Suppressor macrophage (primary cell): ENCODE data around the gene HPSE2.
A peak's percentile ranks its signal among the peaks of the same experiment; 100 is the strongest.

Experiments used
- DNase-seq, 4 experiments: peaks; one replicate each; pipeline ENCODE4 v3.0.0-alpha.2; 2020 to 2022

Gene HPSE2

DNA sequence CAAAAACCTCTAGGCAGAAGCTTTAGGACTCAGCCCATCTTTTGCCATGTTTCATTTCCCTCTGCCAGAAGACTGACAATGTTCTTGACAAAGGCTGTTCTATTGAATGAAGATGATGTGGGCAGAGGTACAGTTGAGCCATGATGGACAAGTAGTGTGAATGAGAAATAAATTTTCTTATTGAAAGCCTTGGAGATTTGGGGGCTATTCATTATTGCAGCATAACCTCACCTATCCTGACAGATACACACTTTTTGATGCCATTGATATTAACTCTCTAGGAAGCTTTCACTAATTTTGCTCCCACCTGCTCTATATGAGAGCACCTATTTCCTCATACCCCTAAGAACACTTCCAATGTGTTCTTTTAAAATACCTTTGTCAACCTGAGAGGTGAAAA, 752.0 kb downstream of the HPSE2 start:
- DNase-seq, result no peak

DNA sequence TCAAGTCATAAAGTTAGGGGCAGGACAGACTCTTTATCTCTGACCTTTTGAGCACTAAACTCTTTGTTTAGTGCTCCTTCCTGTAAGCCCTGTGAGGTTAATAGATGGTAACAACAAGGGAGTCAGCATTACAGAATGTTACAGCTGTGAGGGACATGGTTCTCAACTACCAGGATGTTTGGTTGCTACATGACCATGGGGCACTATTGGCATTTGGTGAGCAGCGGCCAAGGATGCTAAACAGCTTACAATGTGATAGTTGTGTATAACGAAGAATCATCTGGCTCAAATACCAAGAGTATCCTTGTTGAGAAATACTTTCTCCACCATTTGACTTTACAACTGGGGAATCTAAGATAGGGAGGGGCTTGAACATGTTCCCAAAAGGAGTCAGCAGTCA, 753.6 kb downstream of the HPSE2 start:
- DNase-seq, result no peak

DNA sequence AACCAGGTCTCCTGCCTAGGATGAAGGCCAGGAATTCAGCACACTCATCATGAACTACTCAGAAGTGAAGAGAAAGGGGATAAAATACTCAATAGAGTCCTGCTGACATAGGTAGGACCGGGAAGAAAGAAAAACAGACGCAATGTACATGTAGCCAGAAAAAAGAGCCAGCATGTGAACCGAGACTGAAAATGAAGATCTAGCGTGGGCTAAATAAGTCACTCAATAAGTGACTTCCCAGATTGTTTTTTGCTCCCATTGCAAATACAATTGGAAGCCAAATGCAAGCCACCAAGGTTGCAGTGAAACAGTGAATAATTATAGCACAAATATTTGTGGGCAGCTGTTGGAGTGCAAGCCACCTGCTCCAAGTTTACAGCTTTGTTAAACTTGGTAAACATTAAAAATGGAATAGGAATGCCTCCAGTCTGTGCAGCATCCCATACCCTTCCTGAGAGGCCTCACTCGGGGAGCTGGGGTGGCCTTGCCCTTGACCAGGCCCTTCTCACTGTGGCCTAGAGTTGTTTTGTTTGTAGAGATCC, 754.2 kb downstream of the HPSE2 start:
- no peak for DNase-seq

DNA sequence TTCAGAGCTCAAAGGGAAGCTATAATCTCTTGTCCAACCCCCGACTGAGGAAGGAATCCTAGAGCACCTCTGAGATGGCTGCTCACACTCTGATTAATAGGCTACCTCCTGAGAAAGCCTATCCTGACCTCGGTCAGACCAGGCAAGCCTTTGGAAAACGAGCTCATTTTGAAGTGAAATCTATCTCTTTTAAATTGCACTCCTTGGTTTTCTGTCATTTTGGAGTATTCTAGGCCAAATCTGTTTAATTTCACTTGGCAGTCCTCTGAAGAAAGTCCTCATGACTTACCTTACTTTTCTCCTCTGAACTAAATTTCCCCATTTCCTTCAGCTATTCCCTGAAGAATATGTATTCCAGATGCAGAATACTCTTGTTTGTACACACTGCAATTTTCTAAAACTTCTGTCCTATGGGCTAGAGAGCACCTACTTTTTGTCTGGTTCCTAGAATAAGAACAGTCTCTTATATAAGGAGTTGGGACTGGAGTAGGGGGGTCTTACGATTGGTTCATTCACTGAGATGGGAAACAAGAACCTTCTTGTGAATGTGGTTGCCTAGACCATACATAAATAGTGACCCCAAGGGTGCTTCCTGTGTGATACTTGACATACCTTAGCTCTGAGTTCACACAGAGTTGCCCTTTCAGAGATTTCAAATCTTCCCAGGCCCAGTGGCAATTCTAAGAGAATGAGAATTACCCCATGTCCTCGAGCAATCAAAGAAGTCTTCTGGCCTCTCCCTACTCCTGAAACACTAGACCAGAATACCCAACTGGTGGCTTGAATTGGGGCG, 757.0 kb downstream of the HPSE2 start:
- DNase-seq, result no peak

DNA sequence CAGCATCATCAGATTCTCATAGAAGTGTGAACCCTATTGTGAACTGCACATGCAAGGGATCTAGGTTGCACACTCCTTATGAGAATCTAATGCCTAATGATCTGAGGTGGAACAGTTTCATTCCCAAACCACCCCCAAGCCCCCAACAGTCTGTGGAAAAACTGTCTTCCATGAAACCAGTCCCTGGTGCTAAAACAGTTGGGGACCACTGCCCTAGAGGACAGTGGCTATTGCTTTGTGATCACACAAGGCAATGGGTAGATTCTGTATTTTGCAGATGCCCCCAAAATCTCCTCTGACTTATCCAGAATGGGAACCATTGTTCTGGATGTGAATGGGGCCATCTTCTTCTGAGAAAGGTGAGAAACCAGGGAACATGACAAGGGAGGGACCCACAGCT, 757.8 kb downstream of the HPSE2 start:
- no peak for DNase-seq

DNA sequence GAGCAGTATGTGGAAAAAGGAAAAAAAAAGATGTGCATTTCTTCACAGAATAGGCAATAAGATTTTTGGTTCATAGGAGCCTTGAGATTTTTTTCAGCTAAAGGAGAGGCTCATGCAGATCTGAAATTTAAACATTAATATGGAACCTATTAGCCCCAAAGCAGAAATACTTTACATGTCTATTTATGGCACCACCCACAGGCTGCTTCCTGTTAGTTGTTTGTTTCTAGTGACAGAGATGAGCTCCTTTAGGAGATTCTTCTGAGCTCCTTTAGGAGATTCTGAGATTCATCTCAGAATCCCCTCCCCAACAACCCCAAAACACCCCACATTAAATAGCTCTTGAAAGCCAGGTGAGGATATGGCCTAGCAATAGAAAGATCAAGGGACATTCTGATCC, 761.0 kb downstream of the HPSE2 start:
- DNase-seq, result peak; percentile 26 to 49 (median 38)

DNA sequence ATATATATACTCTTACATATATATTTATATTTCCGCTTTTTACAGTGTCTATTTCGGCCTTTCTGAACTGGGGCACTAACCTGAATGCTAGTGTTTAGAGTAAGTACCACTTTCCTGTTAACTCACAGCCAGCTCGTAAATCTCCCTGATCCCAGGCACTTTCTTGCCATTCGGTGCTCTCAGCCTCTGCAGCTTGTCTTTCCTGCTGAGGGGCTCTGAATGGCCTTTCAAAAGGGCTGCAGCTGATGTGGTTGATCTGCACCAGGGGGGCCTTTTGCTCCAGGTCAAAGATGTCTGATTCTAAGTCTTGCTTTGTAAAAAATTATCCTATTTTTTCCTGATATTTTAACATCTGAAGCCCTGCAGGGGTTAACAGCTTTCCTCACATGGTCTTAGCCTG, 763.5 kb downstream of the HPSE2 start:
- no peak for DNase-seq

DNA sequence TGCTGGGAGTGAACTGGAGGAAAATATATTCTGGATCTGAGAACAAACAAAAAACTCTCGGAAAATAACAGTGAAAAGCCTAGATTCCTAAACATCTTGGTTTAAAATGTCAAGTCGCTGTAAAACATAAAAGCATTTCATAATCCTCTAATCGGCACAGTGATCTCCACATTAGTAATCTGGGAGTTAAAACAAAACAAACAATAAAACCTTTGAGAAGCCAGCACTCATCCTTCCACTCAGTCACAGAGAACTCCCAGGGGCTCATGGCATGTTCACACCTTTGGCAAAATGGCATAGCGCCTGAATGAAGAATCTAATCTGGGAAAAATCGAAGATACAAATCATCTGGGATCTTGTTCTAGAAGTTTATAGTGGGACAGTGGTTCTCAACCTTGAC, 764.8 kb downstream of the HPSE2 start:
- no peak for DNase-seq

DNA sequence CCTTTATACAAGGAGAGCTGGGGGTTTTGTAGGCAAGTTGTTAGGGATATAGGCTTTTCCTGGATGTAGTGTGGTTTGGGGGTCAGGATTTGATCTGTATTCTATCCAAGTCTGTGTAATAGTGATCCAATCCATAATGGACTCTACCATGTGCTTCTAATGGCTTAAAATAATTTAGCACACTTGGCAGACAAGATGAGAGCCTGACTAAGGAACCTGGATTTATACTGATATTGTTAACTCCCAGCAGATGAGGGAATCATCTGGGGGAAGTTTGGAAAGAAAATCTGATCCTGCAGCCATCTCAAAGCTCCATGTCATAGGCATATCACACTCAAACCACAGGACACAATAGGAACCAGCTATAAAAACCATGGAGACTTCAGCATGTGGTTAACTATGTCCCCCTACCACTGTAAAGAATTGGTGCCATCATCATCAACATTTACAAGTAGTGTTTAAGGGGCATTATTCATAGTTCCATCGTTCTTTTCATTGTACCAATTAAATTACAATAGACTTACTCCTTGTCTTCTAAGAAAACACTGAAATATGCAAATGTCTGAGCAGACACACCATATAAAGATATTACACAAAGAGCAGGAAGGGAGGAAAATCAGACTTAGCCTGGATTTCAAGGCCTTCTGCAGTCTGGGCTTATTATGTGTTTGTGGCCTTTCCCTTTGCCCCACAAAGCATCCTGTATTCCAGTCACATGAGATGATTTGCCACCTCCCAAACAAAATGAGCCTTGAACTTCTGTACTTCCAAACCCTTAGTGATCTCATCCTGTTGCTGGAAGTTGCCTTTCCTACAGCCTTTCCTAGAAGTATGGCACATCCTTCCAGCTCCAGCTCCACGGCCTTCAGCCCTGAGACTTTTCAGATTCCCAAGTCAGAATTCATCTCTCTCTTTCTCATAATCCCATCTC, 766.4 kb downstream of the HPSE2 start:
- DNase-seq, result no peak

DNA sequence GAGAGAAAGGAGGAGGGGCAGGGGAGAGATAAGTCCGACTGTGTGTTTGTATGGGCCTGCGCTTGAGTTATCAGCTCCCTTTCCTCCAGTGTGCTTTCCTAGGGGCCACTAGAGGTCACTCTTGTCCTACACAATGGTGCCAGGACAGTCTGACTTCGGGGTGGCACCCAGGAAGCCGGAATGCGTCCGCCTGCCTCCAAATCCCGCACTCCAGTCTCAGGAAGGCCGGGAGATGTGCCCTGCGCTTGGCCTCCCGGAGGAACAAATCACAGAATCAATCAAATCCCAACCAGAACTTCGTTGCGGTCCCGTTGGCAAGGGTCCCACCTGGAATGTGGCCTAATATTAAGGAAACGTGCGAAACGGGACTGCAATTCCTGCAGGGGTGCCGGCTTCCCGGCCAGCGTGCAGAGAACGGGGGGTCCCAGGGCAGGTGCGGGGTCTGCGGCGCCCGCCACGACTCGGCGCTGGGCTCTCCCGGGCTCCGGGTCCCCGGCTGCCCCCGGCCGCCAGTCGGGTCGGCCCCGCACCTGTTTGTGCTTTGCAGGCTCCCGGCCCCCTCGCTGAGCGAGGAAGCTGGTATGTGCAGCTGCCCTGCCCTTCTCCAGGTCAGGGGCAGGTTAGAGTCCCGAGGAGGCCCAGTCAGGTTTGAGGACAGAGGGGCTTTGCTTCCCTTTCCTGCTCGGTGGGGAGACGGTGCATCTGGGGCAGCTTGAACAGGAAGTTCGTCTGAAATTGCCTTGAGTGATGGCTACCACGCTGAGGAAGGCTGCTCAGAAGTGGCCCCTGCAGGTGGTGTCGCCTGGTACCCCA, 767.9 kb downstream of the HPSE2 start:
- peak; percentile 85 to 94 (median 88) for DNase-seq

DNA sequence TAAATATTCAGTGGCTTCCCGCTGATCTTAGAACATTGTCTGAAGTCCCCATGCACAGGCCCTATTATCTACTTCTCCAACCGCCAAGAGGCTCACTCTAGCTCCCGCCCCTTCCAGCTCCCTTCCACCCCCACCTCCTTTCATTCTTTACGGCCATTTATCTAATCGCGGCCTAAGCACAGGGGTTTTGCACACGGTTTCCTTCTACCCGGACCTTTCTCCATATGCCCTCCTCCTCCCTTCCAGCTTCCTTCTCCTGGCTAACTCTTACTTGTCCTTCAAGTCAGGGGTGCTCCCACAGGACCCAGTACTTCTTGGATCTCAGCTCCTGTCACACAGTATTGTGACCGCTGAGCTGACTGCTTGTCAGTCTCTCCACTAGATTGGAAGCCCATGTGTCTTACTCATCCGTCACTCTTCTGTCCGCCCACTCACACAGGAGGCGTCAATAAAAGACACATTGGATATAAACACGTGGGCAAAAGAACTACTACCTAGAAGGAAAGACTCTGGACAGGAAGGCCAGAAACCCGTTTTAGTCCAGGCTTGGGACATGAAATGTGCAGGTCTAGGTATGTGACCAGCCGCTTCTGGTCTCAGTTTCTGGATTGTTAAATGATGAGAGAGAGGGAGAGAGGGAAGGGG, 768.7 kb downstream of the HPSE2 start:
- DNase-seq, result no peak

DNA sequence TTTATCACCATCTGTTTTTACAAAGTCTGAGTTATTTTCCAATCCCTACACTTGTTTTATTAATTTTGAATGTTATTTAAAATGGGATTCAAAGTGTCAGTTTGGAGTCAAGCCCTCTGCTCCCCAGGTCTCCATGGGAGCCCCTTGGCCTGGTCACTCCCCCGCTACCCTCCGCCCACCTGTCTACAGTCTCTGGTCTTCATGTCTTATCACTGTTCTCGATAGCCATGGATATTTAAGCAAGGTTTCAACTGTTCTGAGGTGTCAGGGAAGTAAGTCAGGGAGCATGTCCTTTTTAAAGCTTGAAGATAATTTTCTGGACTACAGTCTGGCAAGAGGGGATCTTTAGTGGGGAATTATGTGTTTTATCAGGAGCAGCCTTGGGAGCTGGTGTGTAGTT, 769.8 kb downstream of the HPSE2 start:
- no peak for DNase-seq

DNA sequence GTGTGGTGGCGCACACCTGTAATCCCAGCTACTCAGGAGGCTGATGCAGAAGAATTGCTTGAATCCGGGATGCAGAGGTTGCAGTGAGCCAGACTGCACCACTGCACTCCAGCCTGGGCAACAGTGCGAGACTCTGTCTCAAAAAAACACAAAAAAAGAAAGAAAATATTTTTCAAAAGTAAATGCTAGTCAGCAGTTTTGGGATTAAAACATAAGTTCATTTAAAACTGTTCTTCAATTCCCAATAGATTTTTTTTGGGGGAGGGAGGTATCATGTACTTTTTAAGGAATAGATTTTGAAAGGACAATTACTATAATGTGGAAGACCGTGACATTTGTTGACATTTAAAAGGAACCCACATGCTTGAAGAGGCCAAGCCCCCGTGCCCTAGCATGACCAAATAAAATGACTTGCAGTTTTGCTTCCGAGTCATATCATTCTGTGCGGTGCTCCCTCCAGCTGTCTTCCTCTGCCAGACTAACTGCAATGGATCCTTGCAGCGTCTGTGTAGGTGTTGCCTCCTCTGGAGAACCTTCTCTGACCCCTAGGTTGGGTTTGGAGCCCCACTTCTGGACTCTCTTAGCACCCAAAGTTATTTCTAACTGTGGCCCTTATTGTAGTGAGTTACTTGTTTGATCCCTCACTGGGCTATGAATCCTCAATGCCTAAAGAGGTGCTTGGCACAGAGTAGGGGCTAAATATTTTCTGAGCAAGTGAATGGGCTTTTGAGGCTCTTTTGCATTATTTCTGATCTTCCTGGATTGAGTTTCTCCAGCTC, 771.5 kb downstream of the HPSE2 start:
- peak; percentile 28 to 71 (median 64) for DNase-seq

DNA sequence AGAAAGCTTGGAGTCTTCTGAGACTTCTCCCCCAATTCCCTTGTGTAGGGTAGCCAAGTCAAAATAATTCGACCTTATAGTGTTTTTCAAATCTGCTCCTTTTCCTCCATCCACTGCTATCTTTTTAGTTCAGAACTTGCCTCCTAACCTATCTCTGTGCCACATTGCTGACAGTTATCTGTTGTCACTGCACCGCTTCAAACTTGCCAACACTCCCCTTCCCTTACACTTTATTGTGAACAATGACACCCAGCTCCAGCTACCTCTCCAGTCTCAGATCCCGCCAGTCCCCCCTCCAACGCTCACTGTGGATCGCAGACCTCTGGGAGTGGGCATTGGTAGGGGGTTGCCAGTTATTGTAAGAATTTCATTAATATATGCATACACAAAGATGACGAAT, 772.6 kb downstream of the HPSE2 start:
- no peak for DNase-seq

DNA sequence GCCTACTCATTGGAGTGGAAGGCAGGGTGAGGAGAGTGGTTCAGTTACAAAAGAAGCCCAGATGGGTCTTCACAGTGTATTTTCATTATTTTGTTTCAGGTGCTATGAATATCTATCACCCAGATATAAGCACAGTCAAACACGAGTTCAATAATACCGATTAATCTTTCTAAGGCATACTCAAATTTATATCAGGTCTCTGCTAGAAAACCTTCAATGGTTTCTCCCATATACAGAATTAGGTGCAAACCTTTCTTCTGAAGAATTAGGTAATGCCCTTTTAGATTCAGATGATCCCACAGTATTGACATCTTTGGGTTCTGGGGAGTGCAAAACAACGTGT, 774.2 kb downstream of the HPSE2 start:
- DNase-seq, result no peak

DNA sequence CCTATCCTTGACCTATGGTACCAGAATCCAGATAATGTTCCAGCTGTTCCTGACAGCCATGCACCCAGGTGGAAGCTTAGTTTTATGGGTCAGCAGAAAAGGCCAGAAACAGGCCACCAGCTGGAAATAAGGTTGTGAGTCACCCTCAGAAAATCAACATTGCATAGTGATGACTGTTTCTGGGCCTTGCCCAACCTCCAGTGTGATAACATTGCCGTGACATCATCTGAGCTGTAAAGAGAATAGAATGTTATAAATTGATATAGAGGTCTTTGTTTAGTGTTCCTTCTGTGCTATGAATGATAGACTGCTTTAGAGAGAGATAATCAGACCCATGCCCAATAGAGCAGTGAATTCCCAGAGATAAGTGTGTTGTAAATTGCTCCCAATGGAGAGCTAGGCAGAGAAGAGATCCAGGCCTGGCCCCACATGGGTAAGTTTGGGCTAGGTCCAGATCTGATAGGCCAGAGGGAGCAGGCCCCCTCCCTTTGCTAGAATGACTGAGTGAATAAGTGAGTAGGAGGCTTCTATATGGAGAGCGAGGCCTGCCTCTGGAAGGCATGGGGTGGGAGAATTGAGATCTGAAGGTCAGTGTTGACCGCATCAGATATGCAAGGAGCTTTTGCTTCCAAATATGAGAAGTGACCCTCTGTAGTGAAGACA, 774.7 kb downstream of the HPSE2 start:
- DNase-seq, result peak; percentile 73 to 85 (median 80)

DNA sequence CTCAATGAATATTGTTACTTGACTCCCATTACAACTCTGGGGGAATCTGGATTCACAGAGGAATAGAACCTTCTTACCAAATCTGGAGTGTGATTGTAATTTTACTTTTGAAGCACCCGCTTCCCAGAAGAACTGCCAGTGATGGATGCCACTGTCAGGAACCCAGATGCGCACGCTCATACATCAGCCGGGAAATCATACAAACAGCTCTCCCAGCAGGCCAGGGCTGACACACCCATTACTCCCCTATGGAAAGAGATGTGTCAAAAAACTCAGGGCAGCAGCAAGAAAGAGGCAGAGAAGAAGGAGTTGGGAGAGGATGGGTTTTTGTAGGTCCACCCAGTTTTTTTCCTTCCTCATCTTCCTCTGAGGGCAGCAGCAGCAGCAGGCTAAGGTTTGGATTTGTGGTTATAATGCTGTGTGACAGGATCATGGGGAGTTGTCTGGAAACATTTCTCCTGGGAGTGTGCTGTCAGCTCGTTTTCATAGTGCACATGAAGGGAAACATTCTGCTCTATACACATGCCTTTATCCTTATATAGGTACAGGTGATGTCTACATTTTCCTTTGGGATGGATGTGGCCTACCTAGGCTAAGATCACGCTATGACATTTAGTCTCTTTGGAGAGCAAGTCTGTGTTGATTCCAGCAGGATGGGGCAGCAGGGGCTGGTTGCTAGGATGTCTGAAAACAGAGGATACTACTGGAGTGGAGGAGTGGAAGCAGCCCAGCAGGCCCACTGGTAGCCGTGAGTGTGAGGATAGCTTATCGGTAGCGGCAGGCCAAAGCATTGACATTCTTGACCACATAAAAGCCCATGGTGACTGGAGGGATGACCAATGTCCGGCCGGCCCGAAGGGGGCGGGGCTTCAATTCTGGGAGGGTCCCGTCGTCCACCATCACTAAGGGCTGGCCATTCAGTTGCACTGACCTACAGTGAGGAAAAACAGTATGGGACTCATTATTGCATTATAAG, 776.6 kb downstream of the HPSE2 start:
- no peak for DNase-seq

DNA sequence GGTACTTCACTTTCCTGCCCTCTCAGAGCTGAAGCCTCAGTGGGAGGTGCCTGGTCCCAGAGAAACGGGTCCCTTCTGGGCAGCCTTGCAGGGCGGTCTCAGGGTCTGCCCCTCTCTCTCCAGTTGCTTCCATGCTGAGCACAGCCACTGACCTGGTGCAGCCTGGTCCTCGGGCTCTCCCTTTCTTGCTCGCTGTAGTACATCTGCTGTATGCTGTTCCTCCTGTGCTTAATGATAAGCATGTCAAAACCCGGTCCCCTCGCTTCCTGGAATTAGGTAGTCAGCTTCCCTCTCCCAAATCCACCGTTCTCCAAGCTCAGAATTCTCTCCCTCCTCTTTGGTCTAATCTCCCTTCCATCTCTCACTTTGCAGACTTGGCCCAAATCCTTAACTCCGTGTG, 777.9 kb downstream of the HPSE2 start:
- DNase-seq, result no peak

DNA sequence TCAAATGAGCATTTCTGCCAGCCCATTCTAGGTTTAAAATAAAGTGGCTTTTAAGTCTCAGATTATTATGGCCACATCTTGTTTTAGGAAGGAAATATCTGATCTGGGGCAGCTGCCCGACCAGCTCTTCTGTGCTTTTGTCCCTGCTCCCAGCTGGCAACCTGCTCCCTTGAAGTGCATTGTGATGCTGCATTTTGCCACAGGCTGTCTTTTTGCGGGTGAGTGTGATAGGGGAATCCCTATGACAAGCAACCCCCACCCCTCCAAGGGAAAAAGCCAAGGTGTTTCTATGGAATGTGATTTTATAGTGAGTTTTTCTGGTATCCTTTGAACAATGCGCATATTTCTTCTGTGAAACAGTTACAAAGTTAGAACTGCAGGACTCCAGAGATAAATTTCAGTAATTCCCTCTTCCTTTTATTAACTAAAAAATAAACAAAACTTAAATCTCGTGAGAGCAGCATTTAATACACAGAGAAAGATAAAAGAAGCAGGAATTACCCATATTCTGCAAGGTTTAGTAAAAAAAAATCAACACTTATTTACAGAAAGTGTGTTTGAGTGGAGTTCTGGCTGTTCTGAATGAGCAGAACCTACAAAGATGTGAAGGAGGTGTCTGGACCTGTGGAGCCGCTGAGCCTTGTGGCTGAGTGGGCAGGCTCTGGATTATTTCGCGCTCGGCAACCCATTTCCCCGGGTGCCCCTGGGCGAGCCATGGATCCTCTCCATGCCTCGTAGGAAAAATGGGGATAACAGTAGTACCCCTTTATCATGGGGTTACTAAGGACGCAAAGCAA, 778.8 kb downstream of the HPSE2 start:
- DNase-seq, result no peak
